Adrenal gland (tissue), 12 donors: ENCODE results near the gene LPAR3. TPM values are rescaled to one million over a fixed set of nuclear protein-coding genes. Genes with fewer than 3 reads are reported as not detected.

Experiments used
- DNase-seq, 7 donors: peaks; one replicate each; pipeline ENCODE4 v3.0.0-alpha.2; 2019 to 2020
- H3K27ac ChIP-seq, 5 donors: fragments of 200-600 bp; sonication (generic) in 4 of 5; 1 replicate in 3 of 5; 2 replicates in 2 of 5; pipeline versions ENCODE4 v1.5.1 to v1.8.0; 2016 to 2020; ENCODE audit warnings: mild to moderate bottlenecking in 1 of 5
- H3K27me3 ChIP-seq: fragments of 200-600 bp; 2 replicates; pipeline ENCODE4 v1.8.0; 2021
- H3K36me3 ChIP-seq, 2 donors: fragments of 200-600 bp; replicated peaks in 1 of 2; 1 replicate in 1 of 2; 2 replicates in 1 of 2; pipeline versions ENCODE4 v1.5.1 to v1.8.0; 2018 to 2022
- H3K4me1 ChIP-seq, 2 donors: fragments of 200-600 bp; replicated peaks in 1 of 2; 1 replicate in 1 of 2; 2 replicates in 1 of 2; pipeline versions ENCODE4 v1.5.1 to v1.8.0; 2018 to 2021
- H3K4me3 ChIP-seq, 4 donors: fragments of 200-600 bp; sonication (generic) in 3 of 4; one replicate each; pipeline ENCODE4 v1.5.1; 2016 to 2018
- H3K9me3 ChIP-seq, 3 donors: fragments of 200-600 bp; sonication (generic) in 1 of 3; replicated peaks in 1 of 3; 1 replicate in 2 of 3; 2 replicates in 1 of 3; pipeline versions ENCODE4 v1.5.1 to v1.8.0; 2016 to 2021
- POLR2A ChIP-seq, 2 donors: fragments of 450-650 bp; IDR thresholded peaks; one replicate each; pipeline ENCODE4 v1.6.1; 2017; ENCODE audit warnings: antibody characterized with exemption in 2 of 2, mild to moderate bottlenecking in 2 of 2, moderate library complexity in 1 of 2
- whole genome bisulfite sequencing, 4 donors: extraction: QIAGEN DNeasy Blood & Tissue Kit in 2 of 4; methylation state at CpG; one replicate each; pipeline versions ENCODE4 v1.1.5 to v1.1.7; 2013 to 2017; 5-methylcytosine and 5-hydroxymethylcytosine counted together
- intact Hi-C, 2 donors: fragments of 100-400 bp; cut with DNase I; formaldehyde crosslinking; loops; one replicate each; pipeline versions ENCODE4 v1.14.1 to v1.15.0; 2022 to 2023
- polyA plus RNA-seq, 3 donors: library from polyadenylated mRNA; stranded (reverse); fragments of 200-250 nt in 2 of 3; fragments of 350-450 nt in 1 of 3; fragmentation: Illumina TruSeq in 1 of 3; extraction: RNeasy Lipid Tissue Mini Kit (QIAGEN cat#74804) in 1 of 3; gene quantifications; one replicate each; pipeline ENCODE4 v1.2.3, GENCODE V29; 2013 to 2014
- total RNA-seq, 9 donors: library from RNA; depleted of rRNA in 4 of 9; stranded (reverse); fragments of >200 nt in 4 of 9; fragments of 120-200 nt in 1 of 9; fragmentation: NEBNext Ultra II Directional in 1 of 9; extraction: Animal tissue kit (Norgen Biotek cat#: 25700) in 1 of 9; gene quantifications; one replicate each; pipeline versions ENCODE4 v1.1.0 to v1.2.4, GENCODE V29; 2013 to 2023
- TF ChIP-seq, protein P1 (sequence below), 6 experiments: fragments of 450-650 bp in 4 of 6; fragments of 200-600 bp in 2 of 6; sonication (generic) in 1 of 6; IDR thresholded peaks; 1 replicate in 5 of 6; 2 replicates in 1 of 6; pipeline versions ENCODE4 v1.5.1 to v1.8.0; 2016 to 2021; ENCODE audit warnings: antibody characterized with exemption in 6 of 6, mild to moderate bottlenecking in 2 of 6, moderate library complexity in 1 of 6
- donor health status: healthy with polysubstance abuse.
- donor health status: Bipolar disorder and iron deficiency.
- donor health status: DM: yes; HTN: yes; CAD: no.
- donor health status: DM: no; HTN: no; CAD: no.
- donor health status: DM: no; HTN: no; CAD: no.
- donor health status: DM: yes; HTN: yes; CAD: no.

The LPAR3 gene
- total and polyA plus RNA-seq, 12 donors = 0.06 to 7.1 (median 1.8) TPM

DNA sequence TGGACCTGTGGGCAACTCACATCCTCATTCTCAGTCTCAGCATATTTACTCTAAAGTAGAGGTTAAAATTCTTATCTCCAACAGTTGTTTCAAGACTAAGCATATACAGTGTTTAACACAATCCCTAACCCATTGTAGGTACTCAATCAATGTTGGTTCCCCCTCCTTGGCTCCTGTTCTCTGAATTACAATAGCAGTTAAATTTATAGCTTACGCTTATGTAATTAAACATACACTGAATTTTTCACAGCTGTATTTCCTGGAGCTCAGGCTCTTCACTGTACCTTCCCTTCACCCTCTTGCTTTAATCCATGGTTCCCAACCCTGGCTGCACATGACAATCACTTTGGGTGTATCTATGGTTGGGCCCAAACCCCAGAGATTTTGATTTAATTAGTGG lies 89.4 kb downstream of the LPAR3 start:
- Histone ChIP-seq H3K27me3 (no peaks in the 10 kb centered on the region), H3K27ac (no peak overlapping the region), H3K4me3 (no peak overlapping the region), H3K4me1 (no peaks in the 10 kb centered on the region), H3K36me3 (no peaks in the 10 kb centered on the region), H3K9me3 (no peaks in the 10 kb centered on the region)
- no peak for DNase-seq
- intact Hi-C loops = no loop called here
- no peak for TF ChIP-seq POLR2A (IDR thresholded peaks at IDR 0.05)
- TF ChIP-seq, protein P1, sequence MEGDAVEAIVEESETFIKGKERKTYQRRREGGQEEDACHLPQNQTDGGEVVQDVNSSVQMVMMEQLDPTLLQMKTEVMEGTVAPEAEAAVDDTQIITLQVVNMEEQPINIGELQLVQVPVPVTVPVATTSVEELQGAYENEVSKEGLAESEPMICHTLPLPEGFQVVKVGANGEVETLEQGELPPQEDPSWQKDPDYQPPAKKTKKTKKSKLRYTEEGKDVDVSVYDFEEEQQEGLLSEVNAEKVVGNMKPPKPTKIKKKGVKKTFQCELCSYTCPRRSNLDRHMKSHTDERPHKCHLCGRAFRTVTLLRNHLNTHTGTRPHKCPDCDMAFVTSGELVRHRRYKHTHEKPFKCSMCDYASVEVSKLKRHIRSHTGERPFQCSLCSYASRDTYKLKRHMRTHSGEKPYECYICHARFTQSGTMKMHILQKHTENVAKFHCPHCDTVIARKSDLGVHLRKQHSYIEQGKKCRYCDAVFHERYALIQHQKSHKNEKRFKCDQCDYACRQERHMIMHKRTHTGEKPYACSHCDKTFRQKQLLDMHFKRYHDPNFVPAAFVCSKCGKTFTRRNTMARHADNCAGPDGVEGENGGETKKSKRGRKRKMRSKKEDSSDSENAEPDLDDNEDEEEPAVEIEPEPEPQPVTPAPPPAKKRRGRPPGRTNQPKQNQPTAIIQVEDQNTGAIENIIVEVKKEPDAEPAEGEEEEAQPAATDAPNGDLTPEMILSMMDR (IDR thresholded peaks at IDR 0.05) = no peak
- WGBS, 4 donors = 81 to 95% (median 89%) methylated on average over 1 of the region's 1 CpG

DNA sequence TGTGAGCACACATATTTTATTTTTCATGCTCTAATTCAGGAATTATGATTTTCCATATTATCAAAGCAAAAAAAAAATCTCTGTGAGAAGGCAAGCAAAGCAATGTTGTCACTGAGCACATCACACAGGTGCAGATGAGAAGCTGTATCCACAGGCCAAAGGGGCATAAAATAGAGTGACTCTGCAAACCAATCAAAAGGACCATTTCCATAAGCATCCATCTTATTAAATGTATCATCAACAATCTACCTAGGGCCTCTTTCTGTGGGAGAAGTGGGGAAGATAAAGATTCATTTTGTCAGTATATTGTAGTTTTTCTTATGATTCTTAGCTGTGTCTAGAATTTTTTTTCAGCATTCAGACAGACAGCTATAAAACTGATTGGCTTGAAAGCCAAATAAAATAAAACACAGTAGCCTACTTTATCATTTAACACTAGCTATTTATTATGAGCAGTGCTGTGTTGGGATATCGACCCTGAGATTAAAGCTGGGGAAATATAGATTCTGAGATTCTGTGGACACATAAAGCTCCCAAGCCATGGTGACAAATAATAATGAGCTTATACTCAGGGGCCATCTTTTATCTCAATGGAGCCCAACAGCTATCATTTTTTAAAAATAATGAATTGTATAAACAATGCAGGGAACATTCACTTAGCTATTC lies 90.3 kb downstream of the LPAR3 start:
- no peaks in the 10 kb centered on the region for H3K9me3 ChIP-seq
- H3K36me3 ChIP-seq = no peaks in the 10 kb centered on the region
- no peaks in the 10 kb centered on the region for H3K4me1 ChIP-seq
- TF ChIP-seq POLR2A (IDR thresholded peaks at IDR 0.05) = no peak
- TF ChIP-seq, protein P1 (IDR thresholded peaks at IDR 0.05) = no peak
- intact Hi-C loops = no loop called here
- H3K4me3 ChIP-seq = no peak overlapping the region
- 60 to 78% (median 70%) methylated on average over 1 of the region's 1 CpG for WGBS, 4 donors
- H3K27me3 ChIP-seq = no peaks in the 10 kb centered on the region
- no peak for DNase-seq
- no peak overlapping the region for H3K27ac ChIP-seq

DNA sequence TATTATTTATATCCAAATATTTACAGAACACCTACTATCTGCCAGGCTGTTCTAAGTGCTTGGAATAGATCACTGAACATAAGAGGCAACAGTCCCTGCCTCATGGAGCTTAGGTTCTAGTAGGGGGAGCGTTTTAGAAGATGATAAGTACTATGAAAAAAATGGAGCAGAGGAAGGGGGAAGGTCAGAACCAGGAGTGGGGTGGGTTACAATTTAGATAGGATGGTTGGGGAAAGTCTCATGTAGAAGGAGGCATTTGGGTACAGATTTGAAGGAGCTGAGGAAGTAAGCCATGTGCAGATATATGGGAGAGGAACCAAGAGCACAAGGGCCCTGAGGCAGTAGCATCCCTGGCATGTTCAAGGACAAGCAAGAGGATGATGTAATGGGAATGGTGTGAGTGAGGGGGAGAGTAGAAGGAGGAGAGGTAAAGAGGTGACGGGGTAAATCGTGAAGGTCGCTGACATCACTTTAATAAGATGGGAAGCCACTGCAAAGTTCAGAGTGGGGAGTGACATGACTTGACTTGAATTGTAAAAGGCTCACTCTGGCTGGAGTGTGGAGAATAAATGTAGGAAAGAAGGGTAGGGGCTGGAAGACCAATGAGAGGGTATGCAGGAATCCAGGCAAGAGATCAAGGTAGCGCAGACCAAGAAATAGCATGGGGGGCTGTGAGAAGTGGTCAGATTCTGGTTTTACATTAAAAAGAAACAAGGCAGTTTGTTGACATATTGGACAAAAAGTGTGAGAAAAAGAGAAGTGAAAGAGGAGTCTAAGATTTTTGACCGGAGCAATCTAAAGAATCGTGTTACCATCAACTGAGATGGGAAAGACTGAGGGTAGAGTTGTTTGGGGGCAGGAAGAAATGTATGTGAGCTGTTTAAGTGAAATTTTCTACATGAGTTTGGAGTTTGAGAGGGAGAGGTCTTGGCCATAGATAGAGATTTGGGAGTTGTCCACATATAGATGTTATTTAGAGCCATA lies 92.6 kb downstream of the LPAR3 start:
- TF ChIP-seq, protein P1 (IDR thresholded peaks at IDR 0.05) = no peak
- no peak for TF ChIP-seq POLR2A (IDR thresholded peaks at IDR 0.05)
- H3K4me1 ChIP-seq = peaks cover 0 to 5% of the 10 kb centered on the region in 2 donors
- H3K27me3 ChIP-seq = no peaks in the 10 kb centered on the region
- H3K4me3 ChIP-seq = no peak overlapping the region
- intact Hi-C loops = no loop called here
- WGBS, 4 donors = 70 to 76% (median 73%) methylated on average over 7 of the region's 7 CpGs
- H3K9me3 ChIP-seq = no peaks in the 10 kb centered on the region
- no peak for DNase-seq
- no peaks in the 10 kb centered on the region for H3K36me3 ChIP-seq
- H3K27ac ChIP-seq = no peak overlapping the region

DNA sequence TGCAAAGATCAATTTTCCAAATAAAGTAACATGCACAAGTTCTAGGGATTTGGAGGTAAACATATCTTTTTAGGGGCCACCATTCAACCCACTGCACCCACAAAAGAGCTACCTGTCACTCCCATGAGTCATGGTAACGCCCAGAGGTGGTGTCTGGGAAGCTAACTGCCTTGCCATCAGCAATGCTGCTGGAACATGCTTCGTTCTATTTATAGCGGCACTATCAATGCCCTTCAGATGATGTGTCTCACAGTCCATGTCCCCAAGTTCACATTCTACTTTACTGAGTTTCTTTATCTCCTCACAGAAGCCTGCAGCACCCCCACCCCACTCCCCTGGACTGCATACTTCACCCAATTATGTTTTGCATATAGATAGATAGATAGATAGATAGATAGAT lies 95.4 kb downstream of the LPAR3 start:
- no peaks in the 10 kb centered on the region for H3K36me3 ChIP-seq
- 41 to 67% (median 53%) methylated on average over 3 of the region's 3 CpGs for WGBS, 4 donors
- no peak overlapping the region for H3K4me3 ChIP-seq
- peak in 2 of 7 donors; percentile 5 to 26 for DNase-seq
- peaks cover 0 to 5% of the 10 kb centered on the region in 2 donors for H3K4me1 ChIP-seq
- intact Hi-C loops = no loop called here
- no peaks in the 10 kb centered on the region for H3K27me3 ChIP-seq
- H3K9me3 ChIP-seq = no peaks in the 10 kb centered on the region
- H3K27ac ChIP-seq = no peak overlapping the region
- TF ChIP-seq, protein P1 (IDR thresholded peaks at IDR 0.05) = no peak
- TF ChIP-seq POLR2A (IDR thresholded peaks at IDR 0.05) = no peak
